Ishikawa (cell line): ENCODE results near the gene TAF15.
A peak's percentile ranks its signal among the peaks of the same experiment; 100 is the strongest.

ENCODE experiments used
- CREB1 ChIP-seq: IDR thresholded peaks from 2 replicates; pipeline ENCODE4 v1.6.1; 2012; ENCODE audit warnings: low read depth
- EP300 ChIP-seq: IDR thresholded peaks from 2 replicates; pipeline ENCODE4 v1.6.1; 2012; ENCODE audit warnings: borderline replicate concordance
- RAD21 ChIP-seq: IDR thresholded peaks from 2 replicates; pipeline ENCODE4 v1.6.1; 2012; ENCODE audit warnings: low read depth
- TAF1 ChIP-seq: IDR thresholded peaks from 2 replicates; pipeline ENCODE4 v1.6.1; 2012; ENCODE audit warnings: low read depth, mild to moderate bottlenecking
- USF1 ChIP-seq: IDR thresholded peaks from 2 replicates; pipeline ENCODE4 v1.6.1; 2012
- ZBTB7A ChIP-seq: IDR thresholded peaks from 2 replicates; pipeline ENCODE4 v1.6.1; 2012; ENCODE audit warnings: low read depth

- no peak for TF ChIP-seq ZBTB7A
- TF ChIP-seq CREB1, result no peak
- TF ChIP-seq RAD21, result peak; percentile 48
- no peak for TF ChIP-seq TAF1
- TF ChIP-seq USF1, result no peak
- TF ChIP-seq EP300, result no peak
Observed at GRCh38 chr17:35849469-35850348, 40.4 kb downstream of the TAF15 start.
